Upper lobe of left lung (tissue), 6 donors: ENCODE data around the gene PPP3R1. TPM values are rescaled to one million over a fixed set of nuclear protein-coding genes. Genes with fewer than 3 reads are reported as not detected.

ENCODE experiments used
- ATAC-seq, 2 donors: fragments of 200-7000 bp; cut with Tn5 transposase; one replicate each; pipeline ENCODE4 v1.9.1; 2022; ENCODE audit warnings: mild to moderate bottlenecking in 2 of 2, moderate library complexity in 2 of 2; ENCODE audit not compliant: low FRiP score in 2 of 2
- DNase-seq, 2 donors: peaks; one replicate each; pipeline ENCODE4 v3.0.0-alpha.2; 2019 to 2020
- H3K27ac ChIP-seq, 4 donors: fragments of 200-600 bp; sonication (generic); one replicate each; pipeline ENCODE4 v1.5.1; 2016 to 2019
- H3K27me3 ChIP-seq, 4 donors: fragments of 200-600 bp; sonication (generic); one replicate each; pipeline ENCODE4 v1.5.1; 2017 to 2019
- H3K36me3 ChIP-seq, 4 donors: fragments of 200-600 bp; sonication (generic); one replicate each; pipeline ENCODE4 v1.5.1; 2016 to 2019
- H3K4me1 ChIP-seq, 4 donors: fragments of 200-600 bp; sonication (generic); one replicate each; pipeline ENCODE4 v1.5.1; 2018 to 2019
- H3K4me3 ChIP-seq, 4 donors: fragments of 200-600 bp; sonication (generic); one replicate each; pipeline ENCODE4 v1.5.1; 2017 to 2019; ENCODE audit warnings: mild to moderate bottlenecking in 2 of 4, moderate library complexity in 1 of 4
- H3K9me3 ChIP-seq, 4 donors: fragments of 200-600 bp; sonication (generic); one replicate each; pipeline ENCODE4 v1.5.1; 2018 to 2019
- CTCF ChIP-seq, 6 experiments: fragments of 450-650 bp in 4 of 6; fragments of 200-600 bp in 2 of 6; sonication (generic) in 2 of 6; IDR thresholded peaks; one replicate each; pipeline ENCODE4 v1.5.1; 2016 to 2019; ENCODE audit warnings: antibody characterized with exemption in 6 of 6
- EP300 ChIP-seq, 4 donors: sonication (generic); formaldehyde crosslinking; IDR thresholded peaks; one replicate each; pipeline ENCODE4 v1.5.1; 2017; ENCODE audit warnings: antibody characterized with exemption in 4 of 4, control low read depth in 2 of 4
- POLR2A ChIP-seq, 4 donors: fragments of 450-650 bp; IDR thresholded peaks; one replicate each; pipeline ENCODE4 v1.5.1; 2016 to 2017; ENCODE audit warnings: antibody characterized with exemption in 4 of 4, mild to moderate bottlenecking in 2 of 4
- POLR2AphosphoS5 ChIP-seq, 2 donors: sonication (generic); formaldehyde crosslinking; IDR thresholded peaks; one replicate each; pipeline ENCODE4 v1.5.1; 2017; ENCODE audit warnings: antibody characterized with exemption in 2 of 2
- WGBS, 2 donors: methylation state at CpG; one replicate each; pipeline ENCODE4 v1.1.5; 2017 to 2018; 5-methylcytosine and 5-hydroxymethylcytosine counted together
- total RNA-seq, 6 donors: library from RNA; depleted of rRNA in 4 of 6; stranded (reverse); fragments of >200 nt in 4 of 6; gene quantifications; one replicate each; pipeline versions ENCODE4 v1.1.0 to v1.2.1, GENCODE V29; 2016 to 2021
- donor health status: DM: no; HTN: no; CAD: no; lungs with moderate emphysema.
- donor health status: DM: no; HTN: yes; CAD: no; lungs with severe emphysema.

The PPP3R1 gene
- total RNA-seq, 6 donors from 2014 or later, result 14.7 to 56.6 (median 45.4) TPM

- peaks cover 0 to 15% (median 3%) of the 10 kb centered on the region in 4 donors for H3K36me3 ChIP-seq
- no peak for DNase-seq
- ATAC-seq, result no peak
- H3K27me3 ChIP-seq, result no peaks in the 10 kb centered on the region
- no peaks in the 10 kb centered on the region for H3K9me3 ChIP-seq
- TF ChIP-seq POLR2AphosphoS5 (IDR thresholded peaks at IDR 0.05) (no peak), POLR2A (IDR thresholded peaks at IDR 0.05) (no peak), CTCF (IDR thresholded peaks at IDR 0.05) (no peak), EP300 (IDR thresholded peaks at IDR 0.05) (no peak)
- no peak overlapping the region for H3K4me3 ChIP-seq
- no peak overlapping the region for H3K27ac ChIP-seq
- H3K4me1 ChIP-seq, result peaks cover 11 to 53% (median 26%) of the 10 kb centered on the region in 4 donors
- 62 to 64% methylated on average over 5 of the region's 5 CpGs for WGBS, 2 donors
These were observed 63.5 kb downstream of the PPP3R1 start for GRCh38 chr2:68188831-68189230.

GRCh38 chr2:68187329-68187728, 65.0 kb downstream of the PPP3R1 start:
- WGBS, 2 donors, result 27 to 31% methylated on average over 1 of the region's 1 CpG
- H3K9me3 ChIP-seq, result no peaks in the 10 kb centered on the region
- peaks cover 11 to 42% (median 19%) of the 10 kb centered on the region in 4 donors for H3K4me1 ChIP-seq
- TF ChIP-seq POLR2A (IDR thresholded peaks at IDR 0.05), result no peak
- TF ChIP-seq POLR2AphosphoS5 (IDR thresholded peaks at IDR 0.05), result no peak
- TF ChIP-seq EP300 (IDR thresholded peaks at IDR 0.05), result no peak
- TF ChIP-seq CTCF (IDR thresholded peaks at IDR 0.05), result no peak
- DNase-seq, result no peak
- ATAC-seq, result no peak
- no peak overlapping the region for H3K27ac ChIP-seq
- H3K36me3 ChIP-seq, result peaks cover 0 to 18% (median 3%) of the 10 kb centered on the region in 4 donors
- no peaks in the 10 kb centered on the region for H3K27me3 ChIP-seq
- no peak overlapping the region for H3K4me3 ChIP-seq

GRCh38 chr2:68185541-68186164, 66.7 kb downstream of the PPP3R1 start:
- ATAC-seq (no peak), DNase-seq (peak in 1 of 2 donors; percentile 37)
- H3K27me3 ChIP-seq, result no peaks in the 10 kb centered on the region
- no peaks in the 10 kb centered on the region for H3K9me3 ChIP-seq
- no peak overlapping the region for H3K27ac ChIP-seq
- H3K4me3 ChIP-seq, result no peak overlapping the region
- H3K36me3 ChIP-seq, result peaks cover 0 to 22% (median 3%) of the 10 kb centered on the region in 4 donors
- 47 to 49% methylated on average over 5 of the region's 5 CpGs for WGBS, 2 donors
- H3K4me1 ChIP-seq, result peaks cover 5 to 26% (median 10%) of the 10 kb centered on the region in 4 donors
- TF ChIP-seq CTCF (IDR thresholded peaks at IDR 0.05), result peak in 4 of 6 experiments; percentile 32 to 56 (median 38)
- TF ChIP-seq EP300 (IDR thresholded peaks at IDR 0.05), result no peak

- H3K36me3 ChIP-seq, result peaks cover 0 to 28% (median 5%) of the 10 kb centered on the region in 4 donors
These were observed 69.4 kb downstream of the PPP3R1 start for GRCh38 chr2:68182902-68183301.

More at GRCh38 chr2:68182902-68183301, 69.4 kb downstream of the PPP3R1 start:
- DNase-seq (no peak), ATAC-seq (no peak)
- Histone ChIP-seq H3K4me1 (peaks cover 0 to 13% (median 9%) of the 10 kb centered on the region in 4 donors), H3K9me3 (no peaks in the 10 kb centered on the region), H3K4me3 (no peak overlapping the region), H3K27me3 (no peaks in the 10 kb centered on the region), H3K27ac (no peak overlapping the region)
- no peak for TF ChIP-seq POLR2AphosphoS5 (IDR thresholded peaks at IDR 0.05)
- TF ChIP-seq EP300 (IDR thresholded peaks at IDR 0.05), result no peak
- no peak for TF ChIP-seq POLR2A (IDR thresholded peaks at IDR 0.05)
- no peak for TF ChIP-seq CTCF (IDR thresholded peaks at IDR 0.05)
- 100% methylated on average over 1 of the region's 1 CpG for WGBS, 2 donors
